Right renal cortex interstitium (tissue), 3 donors: Measurements from ENCODE around the gene PAQR4. TPM values are rescaled to one million over a fixed set of nuclear protein-coding genes. Genes with fewer than 3 reads are reported as not detected.

Source experiments
- DNase-seq, 3 donors: peaks; one replicate each; pipeline ENCODE4 v3.0.0-alpha.2; 2013; ENCODE audit warnings: low read depth in 3 of 3, low spot score in 2 of 3
- polyA plus RNA-seq, 3 donors: library from polyadenylated mRNA; unstranded; fragments of 120-200 nt; gene quantifications; one replicate each; pipeline ENCODE4 v1.2.1, GENCODE V29; 2013; ENCODE audit not compliant: insufficient read length in 3 of 3

The PAQR4 gene
- polyA plus RNA-seq, 3 donors, result 7.5 to 8.5 (median 8.1) TPM

DNA sequence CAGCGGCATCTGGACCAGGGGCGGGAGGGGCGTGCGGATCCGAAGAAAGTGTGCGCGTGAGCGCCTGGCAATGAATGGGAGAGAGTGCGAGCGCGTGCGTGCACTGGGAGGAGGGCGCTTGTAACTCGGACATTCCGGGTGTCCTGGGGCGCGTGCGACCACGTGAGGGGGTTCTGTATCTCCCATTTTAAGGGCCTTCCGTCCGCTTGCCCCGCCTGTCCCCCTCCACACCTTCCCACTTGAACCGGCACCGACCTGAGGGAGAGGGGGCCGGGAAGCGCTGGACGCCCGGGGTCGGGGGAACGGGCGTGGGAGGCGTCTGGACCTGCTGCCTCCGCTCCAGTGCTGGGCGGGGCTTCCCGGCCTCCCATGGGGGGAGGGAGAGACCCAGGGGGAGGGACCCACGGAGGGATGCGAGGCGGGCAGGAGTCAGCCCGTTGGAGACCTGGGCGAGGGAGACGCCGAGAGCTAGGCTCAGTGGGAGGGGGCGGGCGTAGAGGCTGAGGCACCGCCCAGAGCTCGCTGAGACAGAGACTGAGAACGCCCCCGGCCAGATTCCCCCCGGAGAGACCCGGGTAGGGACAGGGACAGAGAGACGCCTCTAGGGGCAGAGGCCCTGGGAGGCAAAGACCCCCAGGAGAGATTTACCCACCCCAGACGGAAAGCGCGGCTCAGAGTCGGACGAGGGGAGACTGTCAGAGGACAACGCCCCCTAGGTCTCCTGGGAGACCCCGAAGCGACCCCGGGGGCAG lies 5.2 kb upstream of the PAQR4 start, which contains the start of gene KREMEN2:
TSS of gene KREMEN2 (plus strand) at position 553 of the 752 bp plus-strand sequence. CDS start 246 bp downstream, outside the sequence.
- no peak for DNase-seq

DNA sequence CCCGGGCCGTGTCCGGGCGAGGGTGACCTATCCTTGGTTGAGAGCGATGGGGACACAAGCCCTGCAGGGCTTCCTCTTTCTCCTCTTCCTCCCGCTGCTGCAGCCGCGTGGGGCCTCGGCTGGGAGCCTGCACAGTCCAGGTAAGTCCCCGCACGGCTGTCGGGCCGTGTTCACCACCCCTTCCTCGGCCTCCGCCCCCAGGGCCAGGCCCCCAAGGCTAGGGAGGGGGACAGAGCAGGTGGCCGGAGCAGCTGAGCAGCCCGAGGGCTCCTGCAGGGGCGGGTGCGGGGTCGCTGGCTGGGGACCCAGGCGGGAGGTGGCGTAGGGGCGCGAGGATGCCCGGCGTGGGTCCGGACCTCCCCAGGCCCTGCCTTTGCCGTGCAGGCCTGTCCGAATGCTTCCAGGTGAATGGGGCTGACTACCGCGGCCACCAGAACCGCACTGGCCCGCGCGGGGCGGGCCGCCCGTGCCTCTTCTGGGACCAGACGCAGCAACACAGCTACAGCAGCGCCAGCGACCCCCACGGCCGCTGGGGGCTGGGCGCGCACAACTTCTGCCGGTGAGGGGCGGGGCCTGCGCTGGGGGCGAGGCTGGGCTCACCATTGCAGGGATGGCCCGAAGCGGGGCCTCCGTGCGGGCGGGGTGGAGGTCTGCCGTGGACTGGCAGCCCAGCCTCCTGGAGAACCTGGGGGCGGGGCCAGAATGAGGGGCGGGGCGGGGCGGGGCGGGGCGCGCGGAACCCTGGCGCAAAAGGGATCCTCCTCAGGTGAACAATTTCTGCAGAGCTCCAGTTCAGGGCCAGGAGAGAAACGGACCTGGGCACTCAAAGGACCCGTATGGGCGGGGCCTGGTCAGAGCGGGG lies 4.4 kb upstream of the PAQR4 start:
- no peak for DNase-seq

DNA sequence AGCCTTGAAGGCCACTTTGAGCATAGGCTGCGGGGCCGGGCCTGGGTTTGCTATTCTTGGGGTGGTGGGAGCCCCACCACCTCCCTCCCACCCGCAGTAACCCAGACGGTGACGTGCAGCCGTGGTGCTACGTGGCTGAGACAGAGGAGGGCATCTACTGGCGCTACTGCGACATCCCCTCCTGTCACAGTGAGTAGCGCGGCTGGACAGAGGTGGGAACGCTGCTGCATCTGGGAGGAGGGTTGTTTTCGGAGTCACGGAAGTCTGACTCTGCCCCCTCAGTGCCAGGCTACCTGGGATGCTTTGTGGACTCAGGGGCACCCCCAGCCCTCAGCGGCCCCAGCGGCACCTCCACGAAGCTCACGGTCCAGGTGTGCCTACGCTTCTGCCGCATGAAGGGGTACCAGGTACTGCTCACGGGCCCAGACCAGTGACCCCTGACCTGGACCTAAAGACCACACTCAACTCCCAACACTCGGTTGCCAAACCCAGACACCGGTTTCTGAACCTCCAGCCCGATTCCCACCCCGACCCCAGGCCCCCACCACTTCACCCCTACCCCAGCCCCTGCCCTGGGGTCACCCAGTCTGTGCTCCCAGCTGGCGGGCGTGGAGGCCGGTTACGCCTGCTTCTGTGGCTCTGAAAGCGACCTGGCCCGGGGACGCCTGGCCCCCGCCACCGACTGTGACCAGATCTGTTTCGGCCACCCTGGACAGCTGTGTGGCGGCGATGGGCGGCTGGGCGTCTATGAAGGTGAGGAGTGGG lies 2.9 kb upstream of the PAQR4 start:
- no peak for DNase-seq

DNA sequence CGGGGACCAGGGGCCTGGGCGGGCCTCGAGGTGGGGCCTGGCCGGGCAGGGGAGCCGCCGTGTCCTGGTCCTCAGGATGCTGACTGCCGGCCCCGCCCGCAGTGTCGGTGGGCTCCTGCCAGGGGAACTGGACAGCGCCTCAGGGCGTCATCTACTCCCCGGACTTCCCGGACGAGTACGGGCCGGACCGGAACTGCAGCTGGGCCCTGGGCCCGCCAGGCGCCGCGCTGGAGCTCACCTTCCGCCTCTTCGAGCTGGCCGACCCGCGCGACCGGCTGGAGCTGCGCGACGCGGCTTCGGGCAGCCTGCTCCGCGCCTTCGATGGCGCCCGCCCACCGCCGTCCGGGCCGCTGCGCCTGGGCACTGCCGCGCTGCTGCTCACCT lies 2.3 kb upstream of the PAQR4 start:
- DNase-seq, result no peak

DNA sequence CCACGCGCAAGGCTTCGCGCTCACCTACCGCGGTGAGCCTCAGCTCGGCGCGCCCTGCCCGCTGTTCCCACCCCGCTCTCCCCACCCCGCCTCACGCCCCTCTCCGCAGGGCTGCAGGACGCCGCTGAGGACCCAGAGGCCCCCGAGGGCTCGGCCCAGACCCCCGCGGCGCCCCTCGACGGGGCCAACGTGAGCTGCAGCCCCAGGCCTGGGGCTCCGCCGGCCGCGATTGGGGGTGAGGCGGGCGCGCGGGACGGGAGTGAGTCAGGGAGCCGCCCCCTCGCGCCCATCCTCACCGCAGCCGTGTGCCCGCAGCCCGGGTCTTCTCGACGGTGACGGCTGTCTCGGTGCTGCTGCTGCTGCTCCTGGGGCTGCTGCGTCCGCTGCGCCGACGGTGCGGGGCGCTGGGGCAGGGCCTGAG lies 1.9 kb upstream of the PAQR4 start:
- no peak for DNase-seq

DNA sequence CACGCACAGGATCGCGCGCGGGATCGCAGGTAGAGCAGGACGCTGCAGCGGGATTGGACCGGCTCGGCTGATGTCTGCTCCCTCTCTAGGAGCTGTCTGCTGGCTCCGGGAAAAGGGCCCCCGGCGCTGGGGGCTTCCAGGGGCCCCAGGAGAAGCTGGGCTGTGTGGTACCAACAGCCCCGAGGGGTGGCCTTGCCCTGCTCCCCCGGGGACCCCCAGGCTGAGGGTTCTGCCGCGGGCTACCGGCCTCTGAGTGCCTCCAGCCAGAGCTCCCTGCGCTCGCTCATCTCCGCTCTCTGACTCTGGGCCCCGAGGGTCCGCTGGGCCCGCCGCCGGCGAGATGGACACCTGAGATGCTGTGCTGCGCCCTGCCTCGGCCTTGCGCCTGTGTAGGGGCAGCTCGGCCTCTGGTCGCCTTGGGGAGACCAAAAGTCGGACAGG lies 1.4 kb upstream of the PAQR4 start:
- DNase-seq, result no peak

DNA sequence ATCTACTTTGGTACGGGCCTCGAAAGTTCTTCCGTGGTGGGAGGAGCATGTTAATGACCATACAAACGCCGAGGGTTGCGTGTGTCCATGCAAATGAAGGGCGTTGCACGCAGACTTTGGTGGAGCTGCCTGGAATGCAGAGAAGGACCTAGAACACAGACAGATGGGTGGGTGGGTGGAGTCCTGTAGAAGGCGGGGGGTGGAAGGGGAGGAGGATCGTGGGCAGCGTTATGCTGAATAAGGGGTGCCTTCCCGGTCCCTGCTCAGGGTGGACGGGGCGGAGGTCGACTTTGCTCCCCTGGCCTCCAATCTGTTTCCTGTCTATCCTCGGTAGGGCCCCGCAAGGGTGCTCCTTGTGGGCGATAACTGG lies 795 bp upstream of the PAQR4 start:
- no peak for DNase-seq

DNA sequence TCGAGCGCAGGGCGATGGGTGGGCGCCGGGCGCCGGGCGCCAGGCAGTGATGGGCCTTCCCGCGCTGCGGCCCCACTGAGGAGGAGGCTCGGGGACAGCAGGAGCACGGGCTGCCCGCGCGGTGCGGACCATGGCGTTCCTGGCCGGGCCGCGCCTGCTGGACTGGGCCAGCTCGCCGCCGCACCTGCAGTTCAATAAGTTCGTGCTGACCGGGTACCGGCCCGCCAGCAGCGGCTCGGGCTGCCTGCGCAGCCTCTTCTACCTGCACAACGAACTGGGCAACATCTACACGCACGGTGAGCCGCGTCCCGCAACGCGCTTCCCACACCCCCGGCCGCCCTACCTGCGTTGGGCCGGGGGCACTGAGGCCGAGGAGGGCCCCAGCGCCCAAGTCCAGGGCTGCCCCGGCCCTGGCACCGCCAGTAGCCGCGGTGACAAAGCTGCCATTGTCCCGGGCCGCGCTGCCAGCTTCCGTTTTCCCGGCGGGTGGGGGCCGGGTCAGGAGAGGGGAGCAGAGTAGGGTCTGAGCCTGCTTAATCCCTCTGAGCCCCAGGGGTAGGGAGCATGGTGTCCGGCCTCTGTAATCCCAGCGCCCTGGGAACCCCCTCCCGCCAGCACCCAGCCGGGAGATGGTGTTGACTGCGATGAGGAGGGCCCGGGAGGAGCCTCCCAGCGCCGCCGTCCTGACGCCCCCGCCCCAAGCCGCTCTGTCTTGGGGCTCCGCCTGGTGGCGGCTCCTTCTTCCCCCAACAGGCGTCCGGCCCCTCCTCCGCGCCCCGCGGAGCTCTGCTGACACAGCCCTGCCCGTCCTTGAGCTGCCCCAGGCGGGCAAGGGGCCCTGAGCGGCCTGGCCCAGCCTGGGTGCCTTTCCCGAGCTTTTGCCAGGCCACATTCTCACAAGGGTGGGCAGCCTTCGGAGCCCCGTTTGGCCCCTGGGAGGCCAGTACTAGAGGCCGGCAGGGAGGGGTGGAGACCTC lies 685 bp downstream of the PAQR4 start:
- DNase-seq, result no peak

DNA sequence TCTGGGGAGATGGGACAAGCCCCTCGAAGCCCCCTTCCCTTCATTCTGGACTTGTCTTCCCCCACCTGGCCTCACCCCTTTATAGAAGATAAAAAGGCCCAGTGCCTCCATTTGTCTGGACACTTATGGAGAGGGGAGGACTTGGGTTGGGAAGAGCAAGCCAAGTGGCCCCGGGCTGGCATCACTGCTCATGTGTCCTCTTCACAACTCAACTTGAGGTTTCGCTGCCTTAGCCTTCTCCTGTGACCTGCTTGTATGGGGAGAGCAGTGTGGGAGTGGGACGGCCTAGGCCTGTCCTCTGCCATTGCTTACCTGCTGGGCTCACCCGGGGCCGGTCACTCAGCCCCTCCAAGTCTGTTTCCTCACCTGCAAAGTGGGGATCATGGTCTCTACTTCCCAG lies 1.4 kb downstream of the PAQR4 start:
- DNase-seq, result no peak

DNA sequence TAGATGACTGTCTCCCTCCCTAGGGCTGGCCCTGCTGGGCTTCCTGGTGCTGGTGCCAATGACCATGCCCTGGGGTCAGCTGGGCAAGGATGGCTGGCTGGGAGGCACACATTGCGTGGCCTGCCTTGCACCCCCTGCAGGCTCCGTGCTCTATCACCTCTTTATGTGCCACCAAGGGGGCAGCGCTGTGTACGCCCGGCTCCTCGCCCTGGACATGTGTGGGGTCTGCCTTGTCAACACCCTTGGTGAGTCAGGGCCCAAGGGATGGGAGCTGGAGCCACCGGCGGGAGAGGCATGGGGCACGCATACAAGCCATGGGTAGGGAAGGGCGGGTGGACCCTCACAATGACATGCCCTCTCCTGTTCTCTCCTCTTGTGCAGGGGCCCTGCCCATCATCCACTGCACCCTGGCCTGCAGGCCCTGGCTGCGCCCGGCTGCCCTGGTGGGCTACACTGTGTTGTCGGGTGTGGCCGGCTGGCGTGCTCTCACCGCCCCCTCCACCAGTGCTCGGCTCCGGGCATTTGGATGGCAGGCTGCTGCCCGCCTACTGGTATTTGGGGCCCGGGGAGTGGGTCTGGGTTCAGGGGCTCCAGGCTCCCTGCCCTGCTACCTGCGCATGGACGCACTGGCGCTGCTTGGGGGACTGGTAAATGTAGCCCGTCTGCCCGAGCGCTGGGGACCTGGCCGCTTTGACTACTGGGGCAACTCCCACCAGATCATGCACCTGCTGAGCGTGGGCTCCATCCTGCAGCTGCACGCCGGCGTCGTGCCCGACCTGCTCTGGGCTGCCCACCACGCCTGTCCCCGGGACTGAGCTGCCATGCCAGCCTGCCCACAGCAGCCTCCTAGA lies 2.2 kb downstream of the PAQR4 start:
- DNase-seq, result no peak

DNA sequence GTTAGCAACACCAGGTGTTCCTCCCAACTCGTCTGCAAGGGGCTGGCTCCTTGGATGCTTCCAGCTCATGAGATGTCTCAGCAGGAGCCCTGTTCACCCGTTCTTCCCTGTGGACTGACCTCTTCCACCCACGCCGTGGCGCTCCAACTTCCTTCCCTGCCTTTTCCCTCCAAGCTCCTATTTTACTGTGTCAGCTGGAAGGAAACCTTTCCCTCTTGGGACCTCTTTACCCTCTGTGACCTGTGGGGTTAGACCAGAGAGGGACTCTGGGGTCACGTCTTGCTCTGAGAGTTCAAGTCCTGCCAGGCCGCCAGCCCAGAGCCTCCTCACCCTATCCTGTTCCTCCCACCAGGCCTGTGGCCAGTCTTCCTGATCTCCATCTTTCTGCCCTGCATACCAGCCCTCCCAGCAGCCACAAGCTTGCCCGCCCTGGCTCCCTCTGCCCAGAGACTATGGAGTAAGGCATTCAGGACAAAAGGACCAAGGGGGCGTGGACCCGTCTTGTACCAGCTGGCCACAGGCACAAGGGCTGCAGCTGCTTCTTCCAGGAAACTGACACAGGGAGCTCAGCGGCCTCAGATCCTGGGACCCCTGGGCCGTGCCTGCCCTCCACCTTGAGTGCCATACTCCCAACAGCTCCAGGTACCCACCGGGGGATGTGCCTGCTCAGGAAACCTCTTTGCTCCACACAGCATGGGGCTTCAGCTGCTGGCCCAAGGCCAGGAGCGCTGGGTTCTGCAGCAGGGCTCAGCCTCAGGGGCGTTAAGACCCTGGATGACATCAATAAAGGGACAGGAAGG lies 3.0 kb downstream of the PAQR4 start:
- no peak for DNase-seq

DNA sequence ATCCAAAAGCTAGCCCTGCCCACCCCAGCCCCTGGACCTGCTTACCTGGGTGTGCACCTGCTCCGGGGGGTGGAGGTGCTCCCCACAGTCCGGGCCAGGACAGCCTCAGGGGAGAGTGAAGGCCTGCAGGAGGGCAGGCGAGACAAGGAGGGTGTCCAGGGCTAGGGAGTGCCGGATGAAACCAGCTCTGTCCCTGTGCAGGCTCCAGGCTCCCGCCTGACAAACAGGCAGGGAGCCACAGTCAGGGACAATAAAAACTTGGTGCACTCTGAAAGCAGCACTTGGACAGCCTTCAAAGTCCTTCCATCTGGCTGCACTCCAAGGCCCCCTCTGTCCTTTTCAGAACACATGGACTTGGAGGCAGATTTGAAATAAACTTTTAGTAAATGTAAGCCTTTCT lies 3.9 kb downstream of the PAQR4 start:
- no peak for DNase-seq

DNA sequence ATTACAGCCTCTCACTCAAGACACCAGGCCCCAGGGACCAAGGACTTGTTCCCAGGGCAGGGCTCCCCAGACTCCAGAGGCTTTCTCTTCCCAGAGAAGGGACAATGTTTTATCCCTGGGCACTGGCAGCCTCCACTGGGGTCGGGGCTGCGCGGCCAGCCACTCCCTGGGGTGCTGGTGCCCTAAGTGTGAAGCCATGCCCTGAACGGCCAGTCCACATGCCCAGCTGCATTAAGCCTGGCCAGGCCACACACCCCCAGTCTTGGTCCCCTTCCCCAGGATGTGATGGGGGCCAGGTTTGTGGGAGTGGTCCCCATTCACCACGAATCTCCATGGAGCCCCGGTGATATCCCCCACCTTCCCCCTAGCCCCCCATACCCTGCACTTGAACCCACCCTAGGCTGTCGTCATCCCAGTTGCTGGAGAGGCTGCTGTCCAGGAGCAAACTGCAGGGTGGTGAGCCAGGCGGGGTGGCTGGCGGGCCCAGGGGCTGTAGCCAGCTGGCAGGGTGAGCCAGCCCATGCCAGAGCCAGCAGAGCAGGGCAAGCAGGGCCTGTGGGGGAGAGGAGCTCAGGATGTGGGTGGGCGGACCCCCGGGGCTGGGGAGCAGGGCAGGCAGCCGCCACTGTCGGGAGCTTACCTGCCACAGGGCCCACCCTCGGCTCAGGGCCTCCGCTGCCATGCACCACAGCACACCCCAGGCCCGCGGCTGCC lies 4.6 kb downstream of the PAQR4 start:
- DNase-seq, result no peak

DNA sequence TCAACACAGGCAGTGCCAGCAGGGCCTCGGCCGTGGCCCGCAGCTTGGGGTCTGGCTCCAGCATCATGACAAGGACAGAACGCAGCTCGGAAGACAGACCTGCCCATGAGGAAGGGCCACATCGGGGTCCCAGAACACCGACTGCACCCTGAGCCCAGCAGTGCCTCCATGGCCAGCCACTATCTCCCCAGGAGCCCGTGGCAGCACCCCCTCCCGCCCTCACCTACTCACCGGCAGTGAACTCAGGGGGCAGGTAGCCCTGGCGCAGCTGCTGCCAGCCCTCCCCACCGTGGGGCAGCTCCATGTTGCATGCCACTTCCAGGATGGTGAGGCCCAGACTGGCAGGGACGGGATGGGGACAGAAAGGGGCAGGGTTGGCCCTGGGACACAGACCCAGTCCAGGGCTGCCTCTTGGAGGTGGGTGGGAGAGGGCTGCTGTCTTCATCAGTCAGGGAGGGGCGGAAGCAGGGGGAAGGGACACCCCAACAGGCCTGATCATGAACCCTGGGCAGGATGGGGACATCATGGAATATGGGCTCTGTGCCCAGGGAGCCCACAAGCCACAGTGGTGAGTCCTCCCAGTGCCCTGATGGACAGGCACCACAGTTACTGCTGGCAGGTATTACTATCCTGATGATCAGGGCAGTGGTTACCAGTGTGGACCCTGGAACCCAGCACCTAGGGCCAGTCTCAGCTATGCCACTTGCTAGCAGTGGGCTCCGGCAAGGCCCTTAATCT lies 5.3 kb downstream of the PAQR4 start:
- DNase-seq, result no peak

DNA sequence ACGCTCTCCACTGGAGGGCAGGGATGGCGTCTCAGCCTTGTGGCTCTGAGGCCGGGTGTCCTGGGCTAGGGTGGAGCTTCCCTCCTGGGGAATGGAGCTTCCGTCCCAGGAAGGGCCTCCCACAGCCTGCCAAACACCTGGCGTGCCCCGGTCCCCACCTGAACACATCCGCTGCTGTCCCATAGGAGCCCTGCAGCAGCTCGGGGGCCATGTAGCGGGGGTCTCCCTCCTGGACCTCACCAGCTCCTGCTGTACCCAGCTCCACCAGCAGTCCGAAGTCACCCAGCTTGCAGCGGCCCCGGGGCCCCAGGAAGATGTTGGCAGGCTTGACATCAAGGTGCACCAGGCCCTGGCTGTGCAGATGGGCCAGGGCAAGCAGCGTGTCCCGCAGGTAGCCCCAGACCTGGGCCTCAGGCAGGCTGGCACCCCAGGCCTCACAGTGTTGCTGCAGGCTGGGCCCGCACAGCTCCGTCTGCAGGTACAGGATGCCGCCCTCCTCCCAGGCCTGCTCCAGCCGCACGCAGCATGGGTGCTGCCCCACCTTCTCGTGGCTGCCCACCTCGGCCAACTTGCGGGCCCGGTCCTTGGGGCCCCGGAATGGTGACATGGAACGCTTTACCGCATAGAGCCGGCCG lies 6.1 kb downstream of the PAQR4 start:
- no peak for DNase-seq

DNA sequence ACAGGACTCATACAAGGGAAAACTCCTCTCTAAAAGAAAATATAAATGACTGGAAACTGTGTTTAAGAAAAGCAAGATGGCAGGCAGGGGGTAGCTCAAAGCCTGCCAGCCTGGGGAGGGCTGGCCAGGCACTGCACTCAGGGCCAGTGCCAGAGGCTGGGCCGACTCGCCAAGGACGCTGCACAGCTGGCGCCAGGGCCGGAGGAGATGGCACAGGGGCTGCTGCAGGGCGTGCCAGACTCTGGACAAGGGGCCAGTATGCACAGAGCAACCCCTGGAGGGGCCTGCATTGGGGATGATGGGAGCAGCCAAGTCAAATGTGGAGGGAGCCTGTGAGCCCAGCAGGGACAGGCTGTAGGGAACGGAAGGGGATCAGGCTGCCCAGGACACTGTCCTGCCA lies 7.1 kb downstream of the PAQR4 start:
- no peak for DNase-seq

DNA sequence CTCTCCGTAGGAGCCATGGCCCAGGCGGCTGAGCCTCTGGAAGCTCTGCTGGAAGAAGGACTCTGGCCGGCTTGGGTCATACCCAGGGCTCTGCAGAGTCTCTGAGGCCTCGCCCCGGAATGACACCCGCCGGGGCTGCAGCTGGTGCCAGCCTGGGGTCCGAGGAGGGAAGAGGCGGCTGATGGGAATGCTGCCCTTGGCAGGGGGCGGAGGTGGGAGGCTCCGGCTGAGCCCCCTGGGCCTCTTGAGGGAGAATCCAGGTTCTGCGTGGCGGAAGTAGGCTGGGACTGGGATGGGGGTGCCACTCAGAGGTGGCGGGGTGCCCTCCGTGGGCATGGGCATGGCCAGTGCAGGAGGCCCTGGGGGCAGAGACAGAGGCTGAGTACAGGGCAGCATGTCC lies 7.5 kb downstream of the PAQR4 start:
- DNase-seq, result no peak
